Fibroblast of peridontal ligament (primary cell): Measurements from ENCODE around the gene ABCA4.
"Not testable (repeated sequence)": the region's sequence is repeated elsewhere in the genome, so short reads cannot be mapped to it uniquely, and the experiment has no call there.

Experiments
- DNase-seq: peaks from one replicate; pipeline ENCODE4 v3.0.0-alpha.2; 2010; ENCODE audit errors: extremely low read depth

The ABCA4 gene

GRCh38 chr1:93979040-93979717 is 141.8 kb downstream of the ABCA4 start:
- DNase-seq: no peak

DNA sequence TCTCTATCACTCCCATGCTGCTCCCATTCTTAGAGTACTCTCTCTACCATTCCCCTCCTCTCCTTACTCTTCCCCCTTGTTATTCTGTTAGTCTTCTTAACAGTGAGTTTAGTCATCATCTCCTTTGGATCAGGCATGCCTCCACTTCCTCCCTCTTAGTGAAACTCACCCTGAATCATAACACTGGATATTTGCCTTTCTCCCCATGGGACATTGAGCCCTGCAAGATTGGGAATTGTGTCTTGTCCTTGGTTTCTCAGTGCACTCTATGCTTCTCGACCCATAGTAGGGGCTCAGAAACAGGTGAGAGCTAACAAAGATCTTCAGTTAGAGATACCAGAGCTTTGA is 143.4 kb downstream of the ABCA4 start:
- DNase-seq: peak; percentile 63

GRCh38 chr1:93976711-93977597 is 144.0 kb downstream of the ABCA4 start:
- DNase-seq: no peak

GRCh38 chr1:93976291-93976690 is 144.7 kb downstream of the ABCA4 start:
- no peak for DNase-seq

DNA sequence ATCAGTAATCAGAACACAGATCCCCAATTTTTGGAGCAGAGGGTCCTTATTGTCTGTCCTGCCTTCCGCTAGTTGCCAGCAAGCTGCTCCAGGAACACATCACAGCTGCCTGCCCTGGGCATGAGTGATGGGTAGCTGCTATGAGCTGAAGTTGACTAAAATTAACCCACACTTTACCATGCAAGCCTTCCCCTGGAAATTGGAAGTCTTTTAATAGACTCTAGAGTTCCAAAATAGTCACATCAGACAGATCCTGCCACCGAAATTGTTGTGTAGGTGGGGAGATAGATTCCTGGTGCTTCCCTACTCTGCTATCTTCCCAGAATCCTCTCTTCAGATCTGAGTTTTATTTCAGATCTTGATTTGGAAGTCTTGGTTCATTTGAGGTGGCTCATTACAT is 148.6 kb downstream of the ABCA4 start:
- DNase-seq: no peak

DNA sequence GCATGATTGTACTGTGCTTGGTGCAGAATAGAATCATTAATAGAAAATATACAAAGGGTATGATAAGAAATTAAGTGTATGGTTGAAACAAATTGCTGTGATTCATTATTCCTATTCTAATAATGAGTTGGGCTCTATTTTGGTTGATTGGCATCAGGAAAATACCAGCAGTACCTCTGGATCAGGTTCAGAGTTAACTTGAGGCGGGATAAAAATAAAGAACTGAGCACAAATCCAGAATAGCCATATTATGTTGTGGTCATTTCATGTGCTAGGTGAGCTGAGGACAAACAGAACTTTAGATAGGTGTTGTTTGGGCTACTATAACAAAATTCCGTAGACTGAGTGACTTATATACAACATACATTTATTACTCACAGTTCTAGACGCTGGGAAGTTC is 151.1 kb downstream of the ABCA4 start:
- DNase-seq: no peak

- no peak for DNase-seq
These were observed 151.6 kb downstream of the ABCA4 start for GRCh38 chr1:93969371-93969770.

DNA sequence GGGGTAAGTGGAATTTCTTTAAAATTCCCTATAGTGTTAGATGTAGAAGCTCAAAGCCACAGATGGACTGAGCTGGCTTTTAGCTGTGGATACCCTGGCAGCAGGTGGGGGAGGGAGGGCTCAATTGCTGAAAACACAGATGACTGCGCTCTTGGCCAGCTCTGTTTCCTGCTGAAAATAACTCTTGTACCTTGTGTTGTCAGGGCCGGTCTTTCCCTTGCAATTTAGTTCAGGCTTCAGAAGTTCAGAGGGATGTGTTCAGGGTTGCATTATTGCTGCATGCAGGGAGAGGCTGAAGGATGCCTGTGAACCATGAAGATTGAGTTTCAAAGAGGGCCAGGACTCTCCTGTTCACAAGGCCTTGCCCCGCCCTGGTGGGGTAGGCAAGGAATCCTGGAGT is 153.6 kb downstream of the ABCA4 start:
- DNase-seq: no peak

DNA sequence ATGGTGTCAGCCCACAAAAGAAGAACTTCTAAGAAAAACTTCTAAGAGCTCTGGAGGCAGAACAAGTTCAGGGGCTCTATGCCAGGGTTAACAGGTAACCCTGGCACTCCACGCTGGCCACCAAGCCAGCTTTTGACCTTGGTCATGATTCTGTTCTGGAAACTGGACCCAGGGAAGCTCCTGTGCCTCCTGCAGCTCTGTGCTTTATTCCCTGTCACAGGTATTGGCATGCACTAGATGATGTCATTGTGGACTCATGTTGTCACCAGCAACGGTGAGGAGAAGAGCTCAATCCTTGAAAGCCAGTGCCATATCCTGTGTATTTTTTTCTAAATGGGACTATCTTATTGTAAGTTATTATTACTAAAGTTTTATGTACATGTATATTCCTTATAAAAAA is 155.1 kb downstream of the ABCA4 start:
- no peak for DNase-seq

DNA sequence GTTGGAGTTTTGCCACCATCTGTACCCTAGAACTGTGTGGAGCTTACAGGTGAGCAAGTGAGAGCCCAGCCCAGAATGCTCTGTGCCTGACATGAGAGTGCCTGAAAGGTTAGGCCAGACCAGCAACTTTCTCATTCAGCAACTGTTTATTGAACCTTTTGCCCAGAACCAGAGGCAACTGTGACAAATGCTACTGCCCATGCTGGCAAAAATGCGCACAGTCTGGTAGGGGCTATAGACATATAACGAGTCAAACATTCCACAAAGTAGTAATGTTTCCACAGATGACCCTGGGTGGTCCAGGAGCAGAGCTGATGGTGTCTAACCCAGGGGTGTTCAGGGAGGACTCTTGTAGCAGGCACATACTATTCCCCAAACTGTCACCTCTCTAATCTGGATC is 155.7 kb downstream of the ABCA4 start:
- no peak for DNase-seq

DNA sequence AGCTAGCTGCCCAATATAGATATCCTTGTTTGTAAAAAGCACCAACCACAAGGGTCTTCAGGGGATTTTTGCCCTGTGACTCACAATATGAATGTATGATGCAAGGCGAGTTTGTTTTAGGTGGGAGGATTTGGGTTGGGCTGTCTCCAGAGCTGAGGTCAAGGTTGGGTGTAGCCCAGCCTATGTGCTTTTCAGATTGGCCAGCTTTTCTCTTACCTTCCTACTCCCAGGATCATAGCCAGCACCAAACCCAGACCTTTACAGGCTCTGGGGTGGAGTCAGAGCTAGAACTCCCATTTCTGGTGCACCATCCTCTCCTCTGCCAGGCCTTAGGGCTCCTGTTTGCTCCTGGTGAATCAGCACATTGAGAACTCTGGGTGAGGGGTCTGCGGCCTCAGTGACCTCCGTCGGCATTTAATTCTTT is 156.2 kb downstream of the ABCA4 start:
- peak; percentile 55 for DNase-seq

DNA sequence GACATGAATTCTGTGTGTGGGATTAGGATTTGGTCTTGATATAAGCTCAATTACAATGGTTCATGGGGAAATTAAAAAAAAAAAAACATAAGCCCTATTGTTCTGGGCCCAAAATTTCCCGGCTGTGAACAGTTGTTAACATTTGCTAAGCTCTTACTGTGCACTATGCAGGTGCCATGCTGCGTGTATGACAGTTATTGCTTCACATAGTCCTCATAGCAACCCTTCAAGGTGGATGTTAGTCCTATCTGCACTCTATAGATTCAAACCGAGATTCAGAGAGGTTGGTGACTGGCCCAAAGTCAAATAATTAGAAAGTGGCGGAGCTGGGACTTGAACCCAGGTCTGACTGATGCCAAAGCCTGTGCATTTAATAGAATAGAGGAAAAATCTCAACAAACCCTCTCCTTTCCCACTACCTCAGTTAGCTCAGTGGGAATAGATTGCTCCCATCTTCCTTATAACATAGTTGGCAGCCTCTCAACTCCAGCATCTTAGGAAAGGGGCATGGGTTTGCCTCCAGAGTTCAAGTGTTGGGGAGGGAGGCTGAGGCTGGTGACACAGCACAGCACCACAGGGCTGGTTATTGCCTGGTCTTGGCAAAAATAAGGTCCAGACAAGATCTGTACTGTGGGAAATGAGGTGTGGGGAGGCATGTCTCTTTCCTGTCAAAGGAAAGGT is 156.7 kb downstream of the ABCA4 start:
- peak; percentile 13 for DNase-seq

DNA sequence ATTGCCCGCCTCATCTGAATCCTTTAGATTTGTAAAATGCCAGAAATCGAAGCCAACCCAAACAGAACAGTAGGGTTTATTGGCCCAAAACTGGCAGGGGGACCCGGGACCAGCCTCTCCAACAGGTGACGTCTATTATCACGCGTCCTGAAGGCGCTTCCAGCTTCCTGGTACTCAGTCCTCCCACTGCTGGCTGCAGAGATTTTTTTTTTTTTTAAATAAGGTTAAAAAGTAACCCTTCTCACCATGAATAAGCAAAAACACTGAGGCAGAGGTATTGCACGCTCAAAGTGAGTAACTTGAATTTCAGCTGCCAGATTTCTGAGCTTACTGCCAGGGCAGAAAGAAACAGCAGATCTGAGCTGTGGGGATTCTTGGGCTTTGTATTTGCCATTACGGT is 157.4 kb downstream of the ABCA4 start:
- DNase-seq: no peak

DNA sequence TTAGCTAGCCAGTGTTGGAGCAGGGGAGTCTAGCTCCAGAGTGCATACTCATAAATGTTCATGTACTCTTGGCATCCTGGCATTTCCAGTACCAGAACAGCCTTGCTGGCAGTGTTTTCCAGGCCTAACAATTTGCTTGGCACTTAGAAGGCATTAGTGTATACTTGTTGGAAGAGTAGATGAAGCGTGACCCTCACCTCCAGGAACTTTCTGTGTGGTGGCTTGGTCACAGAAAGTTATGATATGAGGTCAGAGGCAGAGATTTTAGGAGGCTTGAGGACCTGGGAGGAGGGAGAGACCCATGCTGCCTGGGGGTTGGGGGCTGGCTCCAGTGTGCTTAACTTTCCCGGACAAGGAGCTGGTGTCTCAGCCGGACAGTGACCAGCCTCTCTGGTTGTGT is 159.0 kb downstream of the ABCA4 start:
- no peak for DNase-seq

- no peak for DNase-seq
These were observed 159.5 kb downstream of the ABCA4 start for GRCh38 chr1:93961443-93961842.

GRCh38 chr1:93960641-93961147 is 160.3 kb downstream of the ABCA4 start:
- no peak for DNase-seq

GRCh38 chr1:93959413-93959812 is 161.5 kb downstream of the ABCA4 start:
- DNase-seq: no peak

DNA sequence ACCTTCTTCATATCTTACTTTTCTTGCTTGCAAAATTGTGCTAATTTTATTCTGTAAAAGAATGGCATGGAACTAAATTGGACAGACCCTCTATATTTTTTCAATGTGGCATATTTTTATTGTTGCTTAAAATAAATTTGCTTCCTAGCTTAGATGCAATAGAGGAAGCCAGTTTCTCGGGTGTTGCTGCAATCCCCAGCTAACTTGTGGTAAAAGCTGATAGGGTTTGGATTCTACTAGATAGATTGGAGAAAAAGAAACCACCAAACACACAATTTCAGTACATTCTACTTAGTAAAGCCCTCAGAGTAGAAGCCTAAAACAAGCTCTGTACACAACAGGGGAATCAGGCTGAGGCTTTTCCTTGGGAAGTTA is 162.2 kb downstream of the ABCA4 start:
- no peak for DNase-seq

GRCh38 chr1:93958032-93958725 is 162.8 kb downstream of the ABCA4 start:
- DNase-seq: no peak

GRCh38 chr1:93955765-93956164 is 165.2 kb downstream of the ABCA4 start:
- DNase-seq: no peak

DNA sequence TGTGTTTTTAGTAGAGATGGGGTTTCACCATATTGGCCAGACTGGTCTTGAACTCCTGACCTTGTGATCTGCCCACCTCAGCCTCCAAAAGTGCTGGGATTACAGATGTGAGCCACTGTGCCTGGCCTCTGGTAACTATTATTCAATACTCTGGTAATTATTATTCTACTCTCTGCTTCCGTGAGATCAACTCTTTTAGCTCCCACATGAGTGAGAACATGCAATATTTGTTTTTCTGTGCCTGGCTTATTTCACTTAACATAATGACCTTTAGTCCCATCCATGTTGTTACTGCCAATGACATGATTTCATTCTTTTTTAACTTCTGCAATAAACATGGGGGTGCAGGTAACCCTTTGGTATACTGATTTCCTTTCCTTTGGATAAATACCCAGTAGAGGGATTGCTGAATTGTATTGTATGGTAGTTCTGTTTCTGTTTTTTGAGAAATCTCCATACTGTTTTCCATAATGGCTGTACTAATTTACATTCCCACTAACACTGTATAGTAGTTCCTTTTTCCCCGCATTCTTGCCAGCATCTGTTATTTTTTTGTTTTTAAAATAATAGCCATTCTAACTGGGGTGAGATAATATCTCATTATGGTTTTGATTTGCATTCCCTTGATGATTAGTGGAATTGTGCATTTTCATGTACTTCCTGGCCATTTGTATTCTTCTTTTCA is 173.8 kb downstream of the ABCA4 start:
- not testable (repeated sequence) for DNase-seq
